NCI-H345 treated with DMSO at 0.1 percent for 48 hours (cell line): Measurements from ENCODE around the gene BCL2.

ENCODE experiments used
- DNase-seq: peaks from one replicate; lab custom pipeline; 2025; ENCODE audit not compliant: unreplicated experiment; lab: John Stamatoyannopoulos, UW

The BCL2 gene

DNA sequence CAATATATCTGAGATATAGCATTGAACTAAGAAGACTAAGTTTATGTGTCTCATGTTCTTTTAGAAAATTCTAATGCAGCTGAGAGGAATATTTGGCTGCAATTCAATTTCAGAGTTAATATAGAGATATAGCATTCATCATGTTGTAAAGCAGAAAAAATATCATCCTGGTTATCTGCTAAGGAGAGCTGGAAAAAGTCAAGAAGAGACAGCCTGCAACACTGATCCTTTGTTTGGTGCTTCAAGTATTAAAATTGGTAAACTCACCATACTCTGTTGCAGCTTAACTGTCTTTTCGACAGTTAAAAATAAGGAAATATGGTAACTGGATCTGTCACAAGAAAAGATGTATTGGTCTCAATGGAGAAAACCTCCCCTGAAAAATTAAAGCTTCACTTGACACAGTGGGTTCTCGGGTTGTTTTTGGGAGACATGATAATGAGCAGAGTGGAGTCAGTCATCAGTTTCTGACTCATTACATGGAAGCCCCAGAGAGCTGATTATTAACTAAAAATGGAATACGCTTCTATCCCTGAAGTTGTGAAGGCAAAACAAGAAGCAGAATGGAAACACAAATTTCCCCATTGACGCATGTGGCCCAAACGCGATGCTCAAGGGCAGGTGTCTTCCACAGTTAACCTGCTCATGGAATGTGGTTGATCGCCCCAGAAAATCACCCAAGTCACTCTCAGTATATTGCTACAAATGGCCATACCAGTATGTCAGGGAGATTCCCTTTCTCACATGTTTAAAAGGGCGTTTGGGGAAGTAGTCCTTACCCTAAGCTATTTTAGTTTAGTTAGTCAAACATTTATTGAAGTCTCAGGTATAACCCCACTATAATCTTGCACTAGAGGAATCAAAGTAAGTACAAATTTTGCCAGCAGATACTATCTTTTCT, 8.2 kb downstream of the BCL2 start:
- no peak for DNase-seq

DNA sequence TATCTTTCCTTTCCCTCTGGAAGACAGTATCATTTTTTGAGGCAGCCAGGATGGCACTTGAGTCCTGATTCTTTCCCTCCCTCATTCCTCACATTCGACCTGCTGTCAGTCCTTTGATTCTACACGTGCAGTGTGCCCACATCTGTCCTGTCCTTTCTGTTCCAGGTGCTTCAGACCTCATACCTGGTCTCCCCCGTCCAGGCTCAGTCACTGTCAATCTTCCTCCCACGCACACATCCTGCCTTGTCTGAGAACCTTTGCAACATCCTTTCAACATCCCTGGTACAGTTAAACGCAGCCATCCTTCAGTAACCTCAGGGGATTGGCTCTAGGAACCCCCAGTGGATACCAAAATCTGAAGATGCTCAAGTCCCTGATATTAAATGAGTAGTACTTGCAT, 10.1 kb downstream of the BCL2 start:
- no peak for DNase-seq

DNA sequence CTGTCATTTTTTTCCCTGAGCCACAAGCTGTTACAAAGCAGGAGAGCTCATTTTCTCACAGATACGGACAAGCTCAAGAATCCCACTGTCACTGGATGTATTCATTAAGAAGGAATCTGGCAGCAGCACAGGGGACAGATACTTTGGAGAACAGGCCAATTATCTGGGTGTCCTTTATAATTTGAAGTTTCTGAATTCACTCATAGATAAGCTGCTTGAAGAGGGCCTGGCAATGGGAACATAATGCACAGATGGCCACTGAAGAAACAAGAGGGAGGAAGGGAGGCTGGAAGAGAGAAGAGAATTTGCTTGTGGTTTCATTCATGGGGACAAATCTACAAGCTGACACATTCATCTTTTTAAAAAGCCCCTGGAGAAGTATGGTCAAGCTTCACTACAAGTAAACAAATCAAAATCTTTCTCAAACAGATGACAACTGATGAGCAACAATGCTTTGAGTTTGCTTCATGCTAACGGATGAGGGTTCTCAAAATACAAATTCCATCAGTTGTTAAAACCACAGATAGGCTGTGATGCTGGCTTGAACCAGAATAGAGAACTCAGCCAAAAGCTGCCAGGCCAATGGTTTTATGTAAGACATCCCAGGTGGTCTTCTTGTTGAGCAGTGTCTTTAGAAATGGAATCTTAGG, 11.9 kb downstream of the BCL2 start:
- no peak for DNase-seq

DNA sequence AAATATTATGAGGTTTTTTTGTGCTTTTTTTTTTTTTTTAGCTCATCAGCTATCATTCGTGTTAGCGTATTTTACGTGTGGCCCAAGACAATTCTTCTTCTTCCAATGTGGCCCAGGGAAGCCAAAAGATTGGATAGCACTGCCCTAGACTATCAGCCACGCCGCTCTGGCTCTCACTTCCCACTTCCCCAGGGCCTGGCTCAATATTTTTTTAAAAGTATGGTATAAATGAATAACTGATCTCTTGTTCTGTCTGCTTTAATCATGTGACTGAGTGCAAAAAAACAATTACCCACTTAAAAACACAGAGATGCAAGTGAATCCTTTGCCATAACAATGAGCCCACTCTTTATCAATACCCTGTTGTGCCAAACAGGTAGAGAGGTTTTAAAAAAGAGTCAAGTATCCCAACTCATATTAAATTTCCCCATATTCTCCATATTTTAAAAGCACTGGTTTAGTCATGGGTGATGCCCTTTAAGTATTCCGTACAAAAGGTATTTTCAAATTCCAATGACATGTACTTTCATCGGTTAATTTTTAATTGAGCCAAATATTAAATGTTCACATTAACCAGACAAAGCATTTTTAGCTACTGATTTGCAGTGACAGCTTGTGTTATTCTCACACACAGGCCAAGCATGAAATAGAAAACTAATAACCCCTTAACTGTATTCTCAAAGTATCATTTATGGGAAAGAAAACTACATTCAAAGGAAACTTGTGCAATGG, 12.6 kb downstream of the BCL2 start:
- no peak for DNase-seq

GRCh38 chr18:63306249-63306648, 13.3 kb downstream of the BCL2 start:
- no peak for DNase-seq

GRCh38 chr18:63303547-63303946, 16.0 kb downstream of the BCL2 start:
- DNase-seq, result no peak

- no peak for DNase-seq
These were observed 16.7 kb downstream of the BCL2 start for GRCh38 chr18:63302636-63303405.

DNA sequence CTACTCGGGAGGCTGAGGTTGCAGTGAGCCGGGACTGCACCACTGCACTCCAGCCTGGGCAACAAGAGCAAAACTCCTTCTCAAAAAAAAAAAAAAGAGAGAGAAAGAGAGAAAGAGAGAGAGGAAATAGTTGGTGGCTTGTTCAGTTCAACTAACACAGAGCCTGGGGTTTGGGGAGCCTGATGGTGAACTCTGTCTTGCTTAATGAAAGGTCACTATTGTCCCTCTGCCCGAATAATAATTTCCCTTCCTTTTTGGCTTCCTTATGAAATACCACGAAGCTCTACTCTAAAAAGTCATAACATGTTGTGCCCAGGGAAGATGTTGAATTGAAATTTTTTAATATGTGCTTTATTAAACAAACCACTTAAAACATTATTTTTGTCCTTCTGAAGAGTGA, 17.3 kb downstream of the BCL2 start:
- no peak for DNase-seq

DNA sequence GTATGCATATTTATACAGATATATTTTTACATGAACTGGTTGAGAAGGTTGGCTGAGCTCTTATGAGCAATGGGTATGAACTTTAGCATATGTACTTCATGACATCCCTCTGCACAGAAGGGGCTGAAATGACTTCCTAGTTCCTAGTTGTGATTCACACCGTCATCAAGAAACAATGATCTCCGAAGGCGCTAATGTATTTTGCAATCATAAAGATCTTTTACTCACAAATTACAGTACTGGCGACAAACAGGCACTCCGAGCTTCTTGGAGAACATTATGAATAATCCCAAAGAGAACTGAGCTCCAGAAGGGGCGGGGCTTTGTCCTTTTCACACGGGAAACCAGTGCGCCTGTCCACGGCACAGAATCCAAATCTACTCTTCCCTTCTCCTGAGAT, 18.1 kb downstream of the BCL2 start:
- no peak for DNase-seq

- DNase-seq, result no peak
These were observed 19.5 kb downstream of the BCL2 start for GRCh38 chr18:63299837-63300745.

DNA sequence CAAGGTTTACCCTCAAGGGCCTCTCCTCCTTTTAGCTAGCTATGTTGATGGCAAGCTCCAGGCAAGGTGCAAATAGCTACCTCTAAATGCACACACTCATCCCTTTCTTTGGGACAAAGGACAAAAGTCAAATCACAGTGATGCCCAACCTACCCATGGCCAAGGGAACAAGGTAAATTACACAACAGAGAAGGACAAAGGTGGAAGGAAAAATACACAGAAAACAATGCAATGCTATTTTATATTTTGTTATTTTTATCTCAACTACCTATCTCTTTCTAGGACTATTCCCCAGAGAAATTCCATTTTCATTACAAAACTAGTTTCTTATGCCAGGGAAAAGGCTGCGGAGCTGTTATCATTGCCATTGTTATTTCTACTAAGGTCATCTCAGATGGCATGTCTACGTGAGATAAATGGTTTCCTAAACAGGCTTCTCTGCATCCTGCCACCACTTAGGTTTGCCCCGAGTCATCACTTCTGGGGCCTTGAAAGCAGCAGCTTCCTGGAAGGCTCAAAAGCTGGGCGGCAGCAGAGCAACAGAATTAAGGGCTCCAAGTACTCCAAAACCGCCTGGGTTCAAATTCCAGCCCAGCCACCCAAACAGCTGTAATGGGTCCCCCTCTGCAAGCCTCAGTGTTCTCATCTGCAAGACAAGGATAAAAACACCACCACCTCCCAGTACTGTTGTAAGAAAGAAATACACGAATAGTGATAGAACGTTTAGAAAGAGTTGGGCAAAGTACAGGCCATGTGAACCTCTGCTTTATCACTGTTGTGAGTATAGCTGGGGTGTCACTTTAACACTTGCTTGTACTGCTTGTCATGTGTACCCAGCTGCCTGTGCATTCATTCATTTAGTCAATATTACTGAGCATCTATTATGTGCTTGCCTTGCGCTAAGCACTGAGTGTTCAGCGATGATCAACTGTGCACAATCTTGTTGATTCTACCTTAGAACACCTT, 20.9 kb downstream of the BCL2 start:
- DNase-seq, result no peak

GRCh38 chr18:63297687-63298399, 21.7 kb downstream of the BCL2 start:
- no peak for DNase-seq

DNA sequence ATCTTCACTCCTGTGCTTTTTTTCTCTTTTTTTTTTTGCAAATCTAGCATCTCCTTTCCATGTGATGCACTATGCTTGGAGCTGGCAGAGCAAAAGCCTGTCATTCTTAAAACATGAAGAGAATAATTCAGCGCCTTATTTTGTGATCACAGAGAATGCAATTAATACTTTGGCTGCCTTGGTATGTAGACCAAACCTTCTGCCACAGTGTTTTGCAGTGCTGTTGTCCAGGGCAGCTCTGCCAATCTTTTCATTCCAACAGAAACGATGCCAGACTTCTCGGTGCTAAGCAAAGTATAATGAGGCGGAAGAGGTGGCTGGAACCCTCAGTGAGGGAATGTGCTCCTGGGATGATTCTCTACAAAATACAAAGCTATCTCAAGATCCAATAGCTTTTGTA, 25.6 kb downstream of the BCL2 start:
- DNase-seq, result no peak

GRCh38 chr18:63292831-63293683, 26.5 kb downstream of the BCL2 start:
- no peak for DNase-seq

DNA sequence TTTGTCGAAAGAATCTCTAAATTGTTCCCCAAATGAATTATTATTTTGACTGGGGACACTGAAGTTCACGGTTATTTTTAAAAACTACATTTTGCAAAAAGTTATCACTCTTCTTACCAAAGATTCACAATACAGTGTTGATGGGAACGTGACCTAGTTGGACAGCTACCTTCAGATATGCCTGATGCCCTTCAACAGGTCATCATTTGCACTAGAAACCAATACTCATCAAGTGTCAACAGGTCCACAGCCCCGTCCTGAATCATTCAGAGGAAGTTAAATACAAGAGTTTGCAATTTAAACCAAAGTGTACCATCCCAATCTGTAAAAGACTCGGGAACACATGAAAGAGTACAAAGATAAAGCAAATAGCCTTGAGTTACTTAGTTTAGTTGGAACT, 28.3 kb downstream of the BCL2 start:
- no peak for DNase-seq

DNA sequence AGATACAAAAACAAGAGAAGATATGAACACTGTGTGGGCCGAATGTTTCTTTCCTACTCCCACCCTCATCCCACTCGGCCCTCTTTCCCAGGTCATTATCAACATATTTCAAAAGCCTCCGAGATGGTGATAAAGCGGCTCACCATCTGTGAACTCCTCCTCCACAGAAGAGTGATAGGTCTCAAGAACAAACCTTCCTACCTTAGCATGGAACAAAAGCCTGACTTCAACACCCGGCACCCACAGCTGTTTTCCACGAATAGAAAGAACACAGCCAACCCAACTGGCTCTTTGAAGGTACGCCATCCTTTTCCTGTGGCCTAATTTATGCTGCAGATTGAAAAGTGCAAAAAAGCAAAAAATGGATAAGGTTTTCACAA, 28.8 kb downstream of the BCL2 start:
- DNase-seq, result no peak

DNA sequence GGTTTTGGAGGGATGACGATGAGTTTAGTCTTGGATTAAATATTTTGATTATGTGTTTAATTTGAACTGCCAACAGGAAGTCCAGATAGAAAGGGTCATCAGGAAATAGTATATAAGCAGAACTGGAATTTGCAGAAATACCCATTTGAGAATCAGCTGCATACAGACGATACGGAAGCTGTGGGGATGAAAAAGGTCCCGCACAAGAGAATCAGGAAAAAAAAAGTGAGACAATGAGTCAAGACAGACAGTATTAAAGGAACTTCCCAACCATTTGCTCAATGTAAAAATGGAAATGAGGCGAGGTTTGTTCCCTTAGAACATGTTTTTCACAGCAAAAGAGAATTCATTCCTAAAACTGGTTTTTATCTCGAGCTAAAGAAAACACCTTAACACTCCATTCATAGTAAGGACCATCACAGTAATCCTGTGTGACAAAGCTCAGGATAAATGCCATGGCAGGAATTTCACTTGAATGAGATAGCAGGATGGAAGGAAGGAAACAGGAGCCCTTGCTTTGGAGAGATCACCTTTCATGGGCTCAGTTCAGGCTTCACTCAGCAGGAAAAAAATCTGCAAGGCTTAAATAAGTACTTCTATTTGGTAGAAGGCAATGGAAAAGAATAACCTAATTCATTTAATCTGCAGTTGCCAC, 29.3 kb downstream of the BCL2 start:
- no peak for DNase-seq
